GM18858 (cell line): ENCODE results near the gene GLA.
A peak's percentile ranks its signal among the peaks of the same experiment; 100 is the strongest.

Experiments used
- ATAC-seq: cut with Tn5 transposase; IDR thresholded peaks from one replicate; pipeline ENCODE4 v1.9.1; 2021; ENCODE audit not compliant: unreplicated experiment

The GLA gene

DNA sequence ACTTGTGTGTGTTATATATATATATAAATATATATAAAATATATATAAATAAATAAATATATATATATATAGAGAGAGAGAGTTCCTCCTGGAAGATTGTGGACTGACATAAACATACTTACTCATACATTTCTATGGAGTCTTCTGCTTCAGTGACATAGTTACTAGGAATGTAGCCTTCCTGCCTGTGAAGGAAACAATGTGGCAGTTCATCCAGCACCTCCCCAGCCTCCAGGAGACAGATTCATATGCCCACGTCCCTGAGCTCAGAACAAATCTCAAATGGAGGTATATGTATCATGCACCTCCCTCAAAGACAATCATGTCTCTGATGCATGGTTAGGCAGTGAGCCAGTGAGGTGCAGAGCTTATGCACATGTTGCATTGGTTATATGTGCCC lies 47.8 kb downstream of the GLA start:
- no peak for ATAC-seq

DNA sequence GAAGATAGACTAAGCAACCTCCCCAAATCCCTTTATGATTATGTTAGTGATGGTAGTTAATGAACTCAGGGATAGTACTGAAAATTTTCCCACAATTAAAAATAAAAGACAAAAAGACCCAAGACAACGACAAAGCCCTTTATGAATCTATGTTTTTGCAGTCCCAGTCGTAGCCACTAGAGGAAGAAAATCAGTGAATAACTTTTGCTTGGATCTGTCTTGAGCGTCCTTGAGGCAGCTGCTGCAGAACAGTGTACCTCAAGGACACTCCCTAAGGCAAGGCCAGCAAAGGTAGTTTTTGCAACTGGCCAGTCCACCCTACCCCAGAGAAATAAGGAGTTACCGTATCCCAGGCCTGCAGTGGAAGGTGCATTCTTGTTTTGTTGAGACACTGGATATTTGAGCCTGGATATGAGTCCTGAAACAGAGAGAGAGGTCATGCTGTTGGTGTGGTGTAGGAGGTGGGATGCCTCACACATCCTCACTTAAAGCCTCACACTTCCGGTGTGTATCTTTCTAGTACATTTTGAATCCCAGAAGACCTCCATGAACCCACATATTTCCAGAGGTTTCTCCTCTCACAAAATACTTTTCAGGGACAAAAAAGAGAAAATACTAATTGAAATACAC lies 50.4 kb downstream of the GLA start:
- ATAC-seq, result no peak

DNA sequence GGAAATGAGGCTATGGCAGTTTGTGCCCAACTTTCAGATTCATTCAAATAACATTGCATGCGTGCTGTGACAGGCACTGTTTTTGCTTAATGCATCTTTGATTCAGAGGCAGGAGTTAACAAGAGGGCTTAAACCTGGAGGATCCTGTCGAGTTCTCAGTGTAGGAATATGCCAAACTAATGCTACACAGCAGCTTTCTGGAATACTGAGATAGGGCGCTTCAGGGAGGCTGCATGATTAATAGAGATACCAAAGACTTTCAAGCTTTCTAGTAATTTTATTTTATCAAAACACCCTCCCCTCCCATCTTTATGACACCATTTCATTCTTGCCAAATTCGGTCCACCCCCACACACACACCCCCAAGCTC lies 58.5 kb downstream of the GLA start:
- ATAC-seq, result no peak

GRCh38 chrX:101348452-101349192 lies 59.1 kb downstream of the GLA start, which contains the start of gene TIMM8A:
Gene TIMM8A (minus strand): TSS chrX:101348742. CDS start chrX:101348664, 78 bp downstream.
- peak; percentile 94 for ATAC-seq

DNA sequence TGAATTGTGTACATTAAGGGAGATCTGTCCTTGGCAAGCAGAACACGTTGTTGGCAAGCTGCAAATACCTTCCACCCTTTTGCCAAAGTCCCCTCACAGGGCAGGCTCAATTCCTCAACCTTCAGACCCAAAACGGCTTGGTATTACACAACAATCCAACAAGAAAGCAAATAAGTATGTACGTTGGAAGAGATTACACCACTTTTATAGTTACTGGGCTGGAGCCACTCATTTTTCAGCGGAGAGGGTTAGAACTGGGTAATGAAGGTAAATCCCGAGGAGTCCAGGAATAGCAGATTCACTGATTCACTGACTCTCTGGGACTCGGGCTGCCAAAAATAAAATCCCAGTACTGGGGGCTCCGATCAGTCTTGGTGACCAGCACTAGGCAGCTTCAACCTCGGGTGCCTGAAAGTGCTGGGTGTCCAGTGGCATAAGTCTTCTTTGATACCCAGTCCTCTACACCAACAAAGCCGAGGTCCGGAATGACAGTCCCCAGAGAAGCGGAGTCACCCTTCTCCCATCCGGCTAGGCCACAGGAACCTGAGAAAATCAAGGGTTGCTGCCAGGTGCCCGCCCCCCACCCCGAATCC lies 59.8 kb downstream of the GLA start:
- no peak for ATAC-seq
